Endothelial cell of hepatic sinusoid (primary cell): ENCODE measurements around the gene ATP10A.
"Not testable (repeated sequence)": the region's sequence is repeated elsewhere in the genome, so short reads cannot be mapped to it uniquely, and the experiment has no call there.

Experiments
- in situ Hi-C: cut with HindIII; loops from 2 replicates; pipeline ENCODE4 v1.10.0; 2017; ENCODE audit warnings: low sequenced_read_pairs

ATP10A gene

DNA sequence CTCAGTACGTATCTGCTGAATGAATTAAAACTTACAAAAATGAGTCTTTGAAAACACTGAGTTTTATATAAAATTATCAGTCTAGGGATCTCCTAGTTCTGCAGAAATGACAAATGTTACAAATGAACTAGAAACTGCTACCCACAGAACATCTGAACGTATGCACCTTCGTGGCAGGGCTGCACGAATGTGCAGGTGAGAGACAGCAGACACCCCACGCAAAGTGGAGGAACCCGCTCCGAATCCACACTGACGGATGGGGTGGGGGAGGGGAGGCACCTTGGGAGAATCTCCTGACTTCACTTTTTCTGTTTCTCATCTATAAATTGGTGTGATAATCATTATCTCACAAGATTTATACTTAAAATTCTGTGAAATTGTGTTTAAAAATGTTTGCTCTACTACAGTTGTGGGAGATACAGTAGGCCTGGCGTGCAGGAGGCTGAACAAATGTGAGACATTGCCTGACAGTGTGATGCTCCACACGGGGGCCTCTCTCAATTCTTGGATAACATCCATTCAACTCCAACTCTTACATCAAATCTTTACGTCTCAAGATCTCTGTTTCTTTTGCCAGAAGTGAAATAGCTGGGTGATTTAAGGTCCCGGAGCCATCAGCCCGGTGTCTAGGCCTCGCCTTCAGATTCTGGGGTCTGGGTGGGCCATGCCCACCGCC is 86.9 kb downstream of the ATP10A start:
- in situ Hi-C loops, result no loop called here

DNA sequence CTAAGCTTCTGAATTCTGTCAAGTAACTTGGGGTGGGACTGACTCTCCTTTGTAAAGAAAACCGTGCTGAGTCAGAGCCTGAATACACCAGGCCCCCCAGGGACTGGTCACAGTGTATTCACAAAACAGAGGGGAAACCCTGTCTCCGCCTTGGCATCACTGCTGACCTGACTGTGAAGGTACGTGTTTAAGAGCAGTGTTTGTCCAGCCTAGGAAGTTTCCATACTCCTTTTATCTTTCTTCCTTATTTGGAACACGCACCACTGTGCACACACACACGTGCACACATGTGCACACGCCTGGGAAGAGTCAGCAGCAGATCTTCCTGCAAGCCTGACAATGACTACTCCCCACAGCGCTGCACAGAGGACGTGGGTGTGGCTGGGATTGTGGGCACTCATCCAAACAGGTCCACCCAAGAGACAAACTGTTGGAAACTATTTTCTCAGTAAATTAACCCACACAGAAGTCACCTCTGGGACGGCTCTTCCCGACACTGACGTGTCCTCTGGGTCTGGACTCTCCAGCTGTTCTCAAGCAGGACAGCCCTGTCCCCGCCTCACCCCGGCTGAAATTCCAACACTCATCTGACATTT is 87.7 kb downstream of the ATP10A start:
- in situ Hi-C loops, result no loop called here

DNA sequence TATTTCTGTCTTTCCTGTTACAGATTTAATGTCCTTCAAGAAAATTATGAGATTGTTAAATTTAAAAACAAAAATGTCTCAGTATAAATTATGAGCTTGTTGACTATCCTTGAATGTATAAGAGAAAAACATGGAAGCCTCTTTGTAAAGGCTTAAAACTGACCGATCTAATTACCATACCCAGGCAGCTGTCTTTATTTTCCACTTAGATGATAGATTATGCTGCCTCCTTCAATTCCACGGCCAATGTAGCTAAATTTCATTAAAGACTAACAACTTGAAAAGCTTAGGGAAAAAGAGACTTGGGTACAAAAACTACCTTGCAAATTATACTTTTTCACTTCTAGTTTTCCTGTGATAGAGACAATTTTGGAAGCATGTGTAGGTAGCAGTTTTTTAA is 88.3 kb downstream of the ATP10A start:
- in situ Hi-C loops, result no loop called here

DNA sequence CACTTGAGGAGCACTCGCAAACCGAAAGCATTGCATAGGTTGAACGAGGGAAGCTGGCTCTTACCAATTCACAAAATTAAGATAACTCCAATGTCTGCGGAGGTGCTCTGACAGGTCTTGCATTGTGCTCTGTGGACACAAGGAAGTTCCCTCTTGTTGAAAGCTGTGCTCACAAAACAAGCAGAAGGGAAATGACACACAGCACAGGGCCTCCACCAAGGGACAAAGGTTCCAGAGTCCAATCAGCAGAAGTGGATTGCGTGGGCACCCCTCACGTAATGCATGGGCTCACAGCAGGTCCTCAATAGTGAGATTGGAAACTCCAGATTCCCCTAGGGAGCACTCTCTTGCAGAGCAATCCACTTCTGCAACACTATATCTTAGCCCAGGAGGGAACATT is 89.9 kb downstream of the ATP10A start:
- in situ Hi-C loops, result no loop called here

DNA sequence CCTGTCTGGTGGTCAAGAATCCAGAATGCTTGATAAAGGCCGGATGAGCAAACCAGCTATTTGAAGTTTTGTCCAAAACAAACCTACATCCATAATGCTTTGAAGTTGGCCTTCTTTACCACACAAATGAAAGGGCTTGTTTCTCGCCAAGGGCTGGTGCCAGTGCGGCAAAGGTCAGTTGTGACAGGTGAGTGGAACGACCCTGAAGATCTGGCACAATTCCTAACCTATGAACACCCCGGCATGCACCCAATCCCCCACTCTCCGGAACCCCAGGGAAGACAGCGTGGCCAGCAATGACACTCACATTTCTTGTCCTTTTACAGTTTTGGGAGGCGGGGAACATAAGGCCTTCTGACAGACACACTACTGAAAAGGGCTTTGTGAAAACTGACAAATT is 90.6 kb downstream of the ATP10A start:
- in situ Hi-C loops, result no loop called here

DNA sequence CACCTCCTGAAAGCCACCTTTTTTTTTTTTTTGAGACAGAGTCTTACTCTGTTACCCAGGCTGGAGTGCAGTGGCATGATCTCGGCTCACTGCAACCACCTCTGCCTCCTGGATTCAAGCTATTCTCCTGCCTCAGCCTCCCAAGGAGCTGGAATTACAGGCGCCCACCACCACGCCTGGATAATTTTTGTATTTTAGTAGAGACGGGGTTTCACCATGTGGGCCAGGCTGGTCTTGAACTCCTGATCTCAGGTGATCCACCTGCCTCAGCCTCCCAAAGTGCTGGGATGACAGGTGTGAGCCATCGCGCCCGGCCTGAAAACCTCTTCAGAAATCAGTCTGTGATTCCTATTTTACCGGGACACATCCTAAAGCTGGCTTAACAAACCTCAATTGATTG is 91.4 kb downstream of the ATP10A start:
- in situ Hi-C loops, result not testable (repeated sequence)

DNA sequence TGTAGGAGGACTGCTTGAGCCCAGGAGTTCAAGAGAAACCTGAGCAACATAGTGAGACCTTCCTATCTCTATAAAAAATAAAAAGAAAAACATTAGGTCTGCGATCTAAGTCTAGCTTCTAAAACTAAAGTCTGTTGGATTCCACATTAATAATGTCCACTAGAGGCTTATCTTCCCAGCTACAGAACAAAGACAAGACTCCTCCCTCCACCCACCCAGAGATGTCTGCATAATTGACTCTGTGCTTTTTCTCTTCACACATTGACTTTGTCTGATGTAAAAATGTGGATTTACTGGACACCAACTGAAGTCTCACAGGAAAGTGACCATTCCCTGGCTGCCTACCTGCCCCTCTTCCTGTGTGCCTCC is 91.8 kb downstream of the ATP10A start:
- in situ Hi-C loops, result no loop called here

DNA sequence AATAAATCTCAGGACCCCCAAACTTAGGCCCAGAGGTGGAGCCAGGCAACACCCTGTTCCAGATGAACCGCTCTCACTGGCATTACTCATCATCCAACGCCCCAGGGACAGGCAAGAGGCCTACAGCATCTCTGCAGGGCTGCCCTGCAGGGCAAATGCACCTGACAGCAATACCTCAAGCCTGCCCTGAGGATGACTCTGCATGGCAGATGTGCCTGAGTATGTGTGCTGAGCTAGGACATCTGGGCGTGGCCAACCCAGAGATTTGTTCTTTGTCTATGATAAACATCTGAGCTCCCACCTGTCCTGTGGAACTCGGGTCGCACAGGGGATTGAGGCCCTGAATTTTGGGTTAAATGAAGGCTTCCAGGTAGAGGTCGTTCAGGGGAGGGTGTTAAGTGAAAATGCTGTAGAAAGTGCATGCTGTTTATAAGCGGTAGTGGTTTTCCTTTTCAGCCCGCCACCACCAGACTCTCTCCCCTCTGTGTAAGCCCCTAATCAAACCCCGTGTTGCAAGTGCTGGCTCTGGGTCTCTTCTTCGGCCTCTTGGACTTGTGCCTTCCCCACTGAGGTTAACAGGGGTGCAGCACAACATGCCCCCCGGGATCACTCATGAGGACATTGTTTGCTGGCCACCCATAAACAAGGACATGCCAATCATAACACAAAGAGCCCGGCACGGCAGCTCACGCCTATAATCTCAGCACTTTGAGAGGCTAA is 92.3 kb downstream of the ATP10A start:
- in situ Hi-C loops, result no loop called here

DNA sequence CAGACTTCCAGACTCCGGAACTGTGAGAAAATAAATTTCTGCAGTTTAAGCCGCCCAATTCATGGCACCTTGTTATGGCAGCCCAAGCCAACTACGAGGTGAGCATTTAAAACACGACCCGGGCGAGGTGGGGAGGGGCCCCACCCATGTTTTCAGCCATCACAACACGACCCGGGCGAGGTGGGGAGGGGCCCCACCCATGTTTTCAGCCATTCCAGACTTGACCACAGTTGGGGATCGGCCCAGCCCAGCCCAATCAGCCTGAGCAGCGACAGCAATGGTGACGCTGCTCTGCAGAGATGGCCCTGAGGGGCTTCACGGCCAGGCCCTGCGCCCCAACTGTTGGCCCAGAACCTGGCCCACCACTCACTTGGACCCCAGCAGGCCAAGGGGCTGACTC is 93.1 kb downstream of the ATP10A start:
- in situ Hi-C loops, result no loop called here

DNA sequence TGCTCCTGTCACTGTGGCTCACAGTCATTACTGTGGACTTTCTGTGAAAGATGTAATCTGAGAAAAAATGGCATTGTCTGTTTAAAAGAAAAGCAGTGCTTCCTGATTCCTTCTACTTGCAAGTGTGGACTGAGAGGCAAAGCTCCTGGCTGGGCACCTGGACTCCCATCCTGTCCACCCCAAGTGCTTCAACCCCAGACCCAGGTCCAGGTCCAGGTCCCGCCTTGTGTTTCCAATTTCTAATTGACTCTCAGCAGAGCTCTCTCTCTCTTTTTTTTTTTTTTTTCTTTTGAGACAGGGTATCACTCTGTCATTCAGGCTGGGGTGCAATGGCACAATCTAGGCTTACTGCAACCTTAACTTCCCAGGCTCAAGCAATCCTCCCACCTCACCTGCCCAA is 94.9 kb downstream of the ATP10A start:
- in situ Hi-C loops, result no loop called here

DNA sequence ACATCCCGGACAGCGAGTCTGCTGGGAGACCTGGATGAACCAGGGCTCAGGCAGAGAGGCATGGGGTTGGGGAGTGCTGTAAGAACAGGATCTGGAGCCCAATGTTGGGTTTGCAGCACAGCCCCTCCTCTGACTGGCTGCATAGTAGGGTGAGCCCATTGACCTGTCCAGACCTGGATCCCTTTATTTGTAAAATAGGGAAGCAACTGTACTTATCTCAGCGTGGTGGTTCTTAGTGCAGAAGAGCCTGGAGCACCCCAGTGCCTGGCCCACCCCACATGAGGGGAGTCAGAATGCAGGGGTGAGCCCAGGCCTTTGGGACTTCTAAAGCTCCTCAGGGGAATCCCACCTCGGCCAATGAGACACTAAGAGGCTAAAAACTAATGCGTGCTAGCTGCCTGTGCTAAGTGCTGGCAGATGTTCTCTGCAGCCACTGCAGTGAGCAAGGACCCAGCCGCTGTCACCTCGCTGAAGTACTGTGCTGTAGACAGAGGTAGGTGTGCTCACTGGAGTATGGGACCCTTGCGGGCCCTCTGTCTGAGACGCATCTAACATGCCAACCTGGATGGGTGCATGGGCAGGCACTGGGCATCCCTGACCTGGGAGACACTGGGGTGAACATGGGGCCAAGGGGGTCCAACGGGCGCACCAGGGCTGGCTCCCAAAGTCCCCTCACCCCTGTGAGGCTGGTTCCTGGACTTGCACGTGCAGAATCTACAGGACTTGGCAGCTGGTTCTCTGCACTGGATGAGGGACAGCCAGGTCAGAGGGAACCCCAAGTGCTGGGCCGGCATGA is 95.6 kb downstream of the ATP10A start:
- in situ Hi-C loops, result no loop called here

DNA sequence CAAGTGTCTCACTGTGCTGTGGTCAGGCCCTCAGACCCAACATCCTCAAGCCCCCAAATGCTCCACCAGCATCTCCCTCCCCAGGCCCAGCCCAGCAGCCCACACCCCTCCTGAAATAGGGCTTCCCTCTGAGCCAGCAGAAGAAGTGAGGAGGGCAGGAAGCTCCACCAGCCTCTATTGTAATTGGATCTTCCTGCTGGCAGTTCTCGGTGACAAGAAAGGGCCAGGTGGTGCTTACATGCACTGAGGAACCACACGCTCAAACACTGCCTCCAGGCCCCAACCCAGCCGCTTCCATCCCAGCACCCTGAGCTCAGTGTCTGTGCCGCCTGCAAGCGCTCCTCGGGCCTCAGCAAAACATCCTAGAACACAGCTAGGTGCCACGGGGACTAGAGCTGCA is 96.7 kb downstream of the ATP10A start:
- in situ Hi-C loops, result no loop called here

DNA sequence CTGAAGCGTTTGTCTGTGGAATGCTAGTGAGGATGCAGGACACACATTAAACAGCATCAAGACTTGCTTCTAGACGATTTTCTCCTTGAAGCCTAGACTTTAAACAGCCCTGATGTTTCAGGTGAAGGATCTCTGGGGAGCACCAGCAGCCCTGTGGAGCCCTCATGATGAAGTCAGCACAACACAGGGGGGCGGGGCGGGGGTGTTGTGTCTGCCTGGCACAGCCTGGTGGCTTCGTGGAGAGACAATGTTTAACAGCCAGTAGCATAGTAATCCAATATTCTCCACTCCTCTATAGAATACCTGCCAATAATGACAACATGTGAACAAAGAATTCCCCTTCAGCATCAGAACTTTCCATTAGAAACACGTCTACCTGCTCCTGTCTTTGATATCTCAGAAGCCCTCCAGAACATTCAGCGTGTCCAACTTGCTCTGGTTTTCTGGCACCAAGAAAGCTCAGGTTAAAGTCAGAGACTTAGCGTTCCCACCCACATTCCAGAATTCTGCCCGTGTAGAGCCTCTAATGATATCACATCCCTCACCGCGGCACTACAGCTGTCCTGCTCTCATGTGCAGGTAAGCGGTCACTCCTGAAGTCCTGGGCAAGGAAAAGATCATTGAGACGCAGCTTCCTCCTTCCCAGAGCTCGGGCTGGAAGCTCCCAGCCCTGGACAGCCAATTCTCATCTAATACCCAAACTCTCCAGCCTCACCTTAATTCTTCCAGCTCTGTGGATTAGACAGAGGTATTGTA is 98.0 kb downstream of the ATP10A start:
- in situ Hi-C loops, result no loop called here

DNA sequence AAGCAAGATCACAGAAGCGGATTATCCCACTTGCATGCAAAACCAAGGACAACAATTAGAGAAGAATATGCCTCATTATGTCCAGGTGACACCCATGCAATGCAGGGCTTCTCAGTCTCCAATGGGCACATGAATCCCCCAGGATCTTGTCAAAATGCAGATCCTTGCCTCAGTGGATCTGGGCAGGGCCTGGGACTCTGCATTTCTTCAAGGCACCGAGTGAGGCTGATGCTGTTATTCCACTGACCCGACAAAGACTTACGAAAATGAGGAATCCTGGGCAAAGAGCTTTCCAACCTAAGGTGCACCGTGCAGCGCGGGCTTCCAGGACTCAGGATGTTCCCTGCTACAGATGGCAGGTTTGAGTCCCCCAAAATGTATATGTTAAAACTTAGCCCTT is 99.2 kb downstream of the ATP10A start:
- in situ Hi-C loops, result no loop called here

DNA sequence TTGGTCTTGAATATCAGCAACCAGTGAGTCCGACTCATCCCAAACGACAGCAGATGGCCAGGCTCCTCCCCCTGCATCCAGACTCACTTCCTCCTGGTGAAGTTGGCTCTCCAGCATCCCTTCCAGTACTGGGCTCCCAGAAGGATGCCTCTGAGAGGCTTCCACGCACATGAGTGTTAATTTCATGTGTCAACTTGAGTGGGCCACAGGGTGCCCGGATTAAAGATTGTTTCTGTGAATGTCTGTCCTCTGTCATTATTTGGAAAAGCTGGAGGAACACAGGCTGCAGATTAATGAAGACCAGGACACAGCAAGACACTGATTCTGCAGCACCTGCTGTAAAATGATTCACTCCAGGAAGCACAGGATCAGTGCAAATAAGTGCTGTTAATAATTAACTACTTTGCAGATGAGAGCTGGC is 99.8 kb downstream of the ATP10A start:
- in situ Hi-C loops, result no loop called here

DNA sequence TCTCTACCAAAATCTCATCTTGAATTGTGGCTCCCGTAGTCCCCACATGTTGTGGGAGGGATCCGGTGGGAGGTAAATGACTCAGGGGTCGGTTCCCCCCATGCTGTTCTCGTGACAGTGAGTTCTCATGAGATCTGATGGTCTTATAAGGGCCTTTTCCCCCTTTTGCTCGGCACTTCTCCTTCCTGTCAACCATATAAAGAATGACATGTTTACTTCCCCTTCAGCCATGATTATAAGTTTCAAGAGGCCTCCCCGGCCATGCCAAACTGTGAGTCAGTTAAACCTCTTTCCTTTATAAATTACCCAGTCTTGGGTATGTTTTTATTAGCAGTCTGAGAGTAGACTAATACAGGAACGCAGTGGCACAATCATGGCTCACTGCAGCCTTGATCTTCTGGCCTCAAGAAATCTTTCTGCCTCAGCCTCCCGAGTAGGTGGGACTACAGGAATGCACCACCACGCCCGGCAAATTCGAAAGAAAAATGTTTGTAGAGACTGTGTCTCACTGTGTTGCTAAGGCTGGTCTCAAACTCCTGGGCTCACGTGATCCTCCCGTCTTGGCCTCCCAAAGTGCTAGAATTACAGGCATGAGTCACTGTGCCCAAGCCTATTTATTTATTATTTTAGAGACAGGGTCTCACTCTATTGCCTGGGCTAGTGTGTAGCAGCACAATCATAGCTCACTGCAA is 101.0 kb downstream of the ATP10A start:
- in situ Hi-C loops, result no loop called here

DNA sequence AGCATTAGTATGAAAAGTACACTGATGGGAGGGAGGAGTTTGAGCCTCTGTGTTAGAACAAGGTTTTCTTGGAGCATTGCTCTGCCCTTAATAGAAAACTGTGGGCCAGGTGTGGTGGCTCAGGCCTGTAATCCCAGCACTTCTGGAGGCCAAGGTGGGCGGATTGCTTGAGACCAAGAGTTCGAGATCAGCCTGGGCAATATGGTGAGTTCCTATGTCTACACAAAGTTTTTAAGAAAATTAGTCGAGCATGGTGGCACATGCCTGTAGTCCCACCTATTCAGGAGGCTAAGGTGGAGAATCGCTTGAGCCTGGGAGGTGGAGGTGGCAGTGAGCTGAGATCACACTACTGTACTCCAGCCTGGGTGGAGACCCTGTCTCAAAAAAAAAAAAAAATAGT is 103.7 kb downstream of the ATP10A start:
- in situ Hi-C loops, result no loop called here

DNA sequence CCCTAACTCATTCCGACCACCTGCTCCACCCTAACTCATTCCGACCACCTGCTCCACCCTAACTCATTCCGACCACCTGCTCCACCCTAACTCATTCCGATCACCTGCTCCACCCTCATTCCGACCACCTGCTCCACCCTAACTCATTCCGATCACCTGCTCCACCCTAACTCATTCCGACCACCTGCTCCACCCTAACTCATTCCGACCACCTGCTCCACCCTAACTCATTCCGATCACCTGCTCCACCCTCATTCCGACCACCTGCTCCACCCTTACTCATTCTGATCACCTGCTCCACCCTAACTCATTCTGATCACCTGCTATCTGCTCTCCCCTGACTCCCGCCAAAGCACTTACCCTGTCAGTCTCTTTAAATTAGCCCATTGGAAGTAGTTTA is 104.5 kb downstream of the ATP10A start:
- in situ Hi-C loops, result not testable (repeated sequence)

DNA sequence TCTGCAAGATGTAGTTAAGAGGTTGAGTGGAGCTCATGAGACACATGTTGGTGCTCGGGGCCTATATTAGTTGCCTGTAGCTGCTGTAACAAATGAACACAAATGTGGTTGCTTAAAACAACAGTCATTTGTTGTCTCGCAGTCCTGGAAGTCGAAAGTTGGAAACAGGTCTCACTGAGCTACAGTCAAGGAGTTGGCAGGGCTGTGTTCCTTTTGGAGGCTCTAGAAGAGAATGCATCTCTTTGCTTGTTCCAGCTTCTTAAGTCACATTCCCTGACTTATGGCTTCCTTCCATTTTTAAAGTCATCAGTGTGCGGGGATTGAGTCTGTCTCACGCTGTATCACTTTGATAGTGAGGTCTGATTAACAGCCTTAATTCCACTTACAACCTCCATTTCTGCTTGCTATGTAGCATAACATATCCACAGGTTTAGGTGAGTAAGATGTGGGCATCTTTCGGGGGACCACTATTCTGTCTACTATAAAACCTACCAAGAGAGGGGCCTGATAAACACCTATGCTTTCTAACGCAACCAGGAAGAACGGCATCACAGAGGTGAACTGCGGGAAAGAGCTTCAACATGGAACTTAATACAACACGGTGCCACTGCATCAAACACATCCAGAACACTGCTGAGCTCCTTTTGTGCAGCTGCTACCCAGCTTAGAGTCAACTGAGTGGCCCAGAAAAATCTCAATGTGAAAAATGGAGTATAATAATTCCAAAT is 119.4 kb downstream of the ATP10A start:
- in situ Hi-C loops, result no loop called here
